Measurements from ENCODE around the gene ZNF417. TPM values are rescaled to one million over a fixed set of nuclear protein-coding genes. Genes with fewer than 3 reads are reported as not detected.
"Not testable (repeated sequence)": the region's sequence is repeated elsewhere in the genome, so short reads cannot be mapped to it uniquely, and the experiment has no call there.

Gene ZNF417
- 10.8 TPM for total RNA-seq
- long read RNA-seq, partial matches to known transcripts, result 0 of 4 reads
- long read RNA-seq, other reads (novel, unspliced or antisense), result 1 of 4 reads

GRCh38 chr19:57916168-57916995, at the start of gene ZNF417:
ZNF417 (minus strand) TSS chr19:57916592; CDS start chr19:57916411, 181 bp downstream.
- intact Hi-C loops (cut with DNase I), result not testable (repeated sequence)
- peak; percentile 92 for DNase-seq (ENCODE audit: low spot score)

- intact Hi-C loops (cut with DNase I), result no loop called here
- DNase-seq (ENCODE audit: low spot score), result no peak
Observed at GRCh38 chr19:57964761-57965160, 48.4 kb upstream of the ZNF417 start.

GRCh38 chr19:57961785-57962184, 45.4 kb upstream of the ZNF417 start:
- intact Hi-C loops (cut with DNase I), result no loop called here
- no peak for DNase-seq (ENCODE audit: low spot score)

GRCh38 chr19:57954996-57955395, 38.6 kb upstream of the ZNF417 start:
- DNase-seq (ENCODE audit: low spot score), result no peak
- intact Hi-C loops (cut with DNase I), result no loop called here

GRCh38 chr19:57949702-57950101, 33.3 kb upstream of the ZNF417 start:
- DNase-seq (ENCODE audit: low spot score), result no peak
- intact Hi-C loops (cut with DNase I), result loop anchor here (5.0 kb wide), 3 partner anchors 53 to 337 kb away; partner anchors contain the start of genes ZNF134, ZNF135 and ZNF606

DNA sequence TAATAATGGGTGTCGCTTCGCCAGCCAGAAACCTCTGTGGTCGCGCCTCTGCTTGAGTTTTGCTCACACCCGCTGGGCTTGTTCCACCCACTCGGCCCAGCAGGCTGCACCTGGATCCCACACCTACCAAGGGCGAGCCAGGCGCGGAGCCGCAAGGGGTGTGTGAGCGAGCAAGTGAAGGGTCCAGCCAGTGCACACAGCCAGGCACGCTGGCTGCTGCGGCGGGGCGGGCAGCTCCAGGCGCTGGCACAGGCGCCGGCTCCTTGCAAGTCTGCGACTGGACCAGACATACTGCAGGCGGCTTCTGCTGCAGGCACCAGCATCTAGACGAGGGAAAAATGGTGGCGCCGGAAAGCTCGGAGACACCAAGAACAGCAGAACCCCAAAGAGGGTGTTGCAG, 32.9 kb upstream of the ZNF417 start:
- intact Hi-C loops (cut with DNase I), result loop anchor here (5.0 kb wide), 3 partner anchors 53 to 337 kb away; partner anchors contain the start of genes ZNF134, ZNF135 and ZNF606
- DNase-seq (ENCODE audit: low spot score), result no peak

DNA sequence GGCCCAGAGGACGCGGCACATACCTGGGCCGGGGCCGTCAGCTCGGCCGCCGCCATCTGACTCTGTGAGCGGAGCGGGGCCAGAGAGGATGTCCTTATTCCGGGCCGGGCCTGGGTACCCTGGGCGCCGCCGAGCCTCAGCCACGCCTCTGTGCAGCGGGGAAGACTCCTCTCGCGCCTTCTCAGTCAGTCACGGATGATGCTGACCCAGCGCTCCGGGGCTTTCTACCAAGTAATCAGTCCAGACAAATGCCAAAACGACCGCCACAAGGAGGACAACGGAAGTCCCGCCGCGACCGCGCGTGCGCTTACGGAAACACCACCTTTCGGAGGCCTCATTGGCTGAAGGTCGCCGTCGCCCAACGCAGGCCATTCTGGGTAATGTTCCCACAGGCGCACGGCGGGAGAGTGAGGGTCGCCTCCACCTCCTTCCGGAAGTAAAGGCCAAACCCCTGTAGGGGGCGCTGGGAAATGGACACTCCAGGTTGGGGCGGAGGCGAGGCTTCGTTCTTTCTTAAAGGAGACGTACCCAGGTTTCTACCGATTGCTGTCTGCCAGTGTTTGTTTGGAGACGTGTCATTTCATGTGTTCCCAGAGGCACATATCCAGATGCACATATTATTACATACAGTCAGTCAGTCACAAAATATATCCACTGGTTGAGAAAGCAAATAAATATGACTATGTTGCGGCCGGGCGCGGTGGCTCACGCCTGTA, 31.2 kb upstream of the ZNF417 start, which contains the start of gene ZNF256:
ZNF256 (minus strand) TSS at position 288 of the 716 bp plus-strand sequence; CDS start at position 56, 232 bp downstream.
- peak; percentile 97 for DNase-seq (ENCODE audit: low spot score)
- intact Hi-C loops (cut with DNase I), result loop anchor here (1.0 to 5.0 kb wide), 5 partner anchors 12 to 335 kb away; partner anchors contain the start of genes ZNF134, ZNF135, ZNF418 and ZNF606

GRCh38 chr19:57947088-57947418, 30.7 kb upstream of the ZNF417 start:
- intact Hi-C loops (cut with DNase I), result loop anchor here (1.0 to 5.0 kb wide), 5 partner anchors 12 to 335 kb away; partner anchors contain the start of genes ZNF134, ZNF135, ZNF418 and ZNF606
- DNase-seq (ENCODE audit: low spot score), result no peak

GRCh38 chr19:57946316-57946715, 29.9 kb upstream of the ZNF417 start:
- no peak for DNase-seq (ENCODE audit: low spot score)
- intact Hi-C loops (cut with DNase I), result loop anchor here (2.0 to 5.0 kb wide), 4 partner anchors 56 to 334 kb away; partner anchors contain the start of genes ZNF134, ZNF135 and ZNF606

DNA sequence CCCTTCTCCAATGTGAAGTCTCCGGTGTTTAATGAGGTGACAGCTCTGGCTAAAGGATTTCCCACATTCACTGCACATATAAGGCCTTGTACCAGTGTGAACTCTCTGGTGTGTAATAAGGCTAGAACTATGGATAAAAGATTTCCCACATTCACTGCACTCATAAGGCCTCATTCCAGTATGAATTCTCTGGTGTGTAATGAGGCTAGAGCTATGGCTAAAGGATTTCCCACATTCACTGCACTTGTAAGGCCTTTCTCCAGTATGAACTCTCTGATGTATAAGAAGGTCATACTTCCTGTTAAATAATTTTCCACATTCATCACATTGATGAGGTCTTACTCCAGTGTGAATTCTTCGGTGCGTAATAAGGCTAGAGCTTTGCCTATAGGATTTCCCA, 25.2 kb upstream of the ZNF417 start:
- intact Hi-C loops (cut with DNase I), result no loop called here
- no peak for DNase-seq (ENCODE audit: low spot score)

DNA sequence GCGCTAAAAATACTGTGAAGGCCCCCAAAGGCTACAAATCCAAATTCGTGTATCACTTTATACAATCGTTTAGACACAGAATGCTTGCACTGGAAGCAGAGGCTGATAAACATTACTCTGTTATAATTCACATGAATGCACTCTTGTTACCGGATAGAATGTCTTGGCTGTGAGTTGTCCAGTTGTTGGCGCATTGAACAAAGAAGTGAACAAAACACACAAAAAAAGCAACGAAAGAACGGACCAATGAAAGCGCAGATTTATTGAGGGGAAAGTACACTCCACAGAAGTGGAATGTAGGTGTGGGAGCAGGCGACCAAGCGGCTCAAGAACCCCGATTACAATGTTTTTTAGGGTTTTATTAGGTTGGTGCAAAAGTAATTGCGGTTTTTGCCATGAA, 19.3 kb upstream of the ZNF417 start:
- intact Hi-C loops (cut with DNase I), result loop anchor here (1.0 kb wide), 1 partner anchor 12 kb away; the partner anchor contains the start of gene ZNF256
- no peak for DNase-seq (ENCODE audit: low spot score)

DNA sequence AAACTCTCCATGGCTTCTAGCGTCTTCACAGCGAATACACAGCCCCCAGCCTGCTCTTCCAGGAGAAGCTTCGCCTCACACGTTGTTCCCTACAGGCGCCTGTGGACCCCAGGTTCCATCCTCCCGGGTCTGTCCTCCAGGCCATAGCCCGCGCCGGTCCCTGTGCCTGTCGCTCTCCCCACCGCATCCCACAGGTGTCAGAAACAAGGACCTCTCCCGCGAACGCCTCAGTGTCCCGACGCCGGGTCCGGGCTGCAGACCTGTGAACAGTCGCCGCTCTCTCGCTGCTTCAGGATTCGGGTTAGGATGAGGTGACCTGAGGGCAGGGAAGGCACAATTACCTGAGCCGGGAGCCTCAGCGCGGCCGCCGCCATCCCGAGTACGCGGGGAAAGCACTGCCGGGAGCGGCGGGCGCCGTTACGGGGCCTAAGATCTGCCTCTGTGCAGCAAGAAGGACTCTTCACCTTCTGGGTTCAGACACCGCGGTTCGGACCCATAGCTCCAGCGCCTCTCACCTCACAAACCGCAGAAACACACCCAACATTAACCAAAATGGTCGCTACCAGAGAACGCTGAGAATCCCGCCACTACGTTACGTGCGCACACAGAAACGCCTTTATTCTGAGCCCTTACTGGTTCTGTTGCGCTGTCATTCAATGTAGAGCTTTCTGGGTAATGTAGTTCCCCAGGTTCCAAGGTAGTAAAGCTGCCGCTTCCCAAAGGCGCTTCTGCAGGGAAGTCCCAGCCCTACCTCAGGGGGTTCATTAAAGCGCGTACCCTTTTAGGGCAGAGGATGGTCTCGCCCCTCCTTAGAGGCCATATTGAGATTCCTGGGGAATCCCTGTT, 18.7 kb upstream of the ZNF417 start, which contains the start of gene ZNF418:
ZNF418 (minus strand) TSS at position 583 of the 846 bp plus-strand sequence. CDS start 1,580 bp downstream, outside the sequence.
- DNase-seq (ENCODE audit: low spot score), result no peak
- intact Hi-C loops (cut with DNase I), result loop anchor here (1.0 kb wide), 1 partner anchor 12 kb away; the partner anchor contains the start of gene ZNF256

DNA sequence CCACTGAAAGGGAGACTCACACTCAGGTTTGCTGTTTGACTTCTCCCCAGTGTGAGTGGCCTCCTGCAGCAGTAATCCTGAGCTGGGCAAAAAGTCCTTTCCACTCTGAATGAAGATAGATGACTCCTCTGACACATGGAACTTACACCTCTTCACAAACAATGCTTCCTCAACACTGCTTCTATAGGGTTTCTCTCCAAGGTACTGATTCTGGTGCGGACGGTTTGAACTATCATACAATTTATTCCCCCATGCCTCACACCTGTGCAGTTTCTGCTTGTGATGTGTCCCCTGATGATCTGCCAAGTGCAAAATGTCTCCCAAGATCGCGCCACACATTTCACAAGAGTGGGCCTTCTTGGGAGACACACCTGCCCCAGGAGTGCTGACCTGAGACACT, 11.2 kb upstream of the ZNF417 start:
- intact Hi-C loops (cut with DNase I), result no loop called here
- DNase-seq (ENCODE audit: low spot score), result no peak

DNA sequence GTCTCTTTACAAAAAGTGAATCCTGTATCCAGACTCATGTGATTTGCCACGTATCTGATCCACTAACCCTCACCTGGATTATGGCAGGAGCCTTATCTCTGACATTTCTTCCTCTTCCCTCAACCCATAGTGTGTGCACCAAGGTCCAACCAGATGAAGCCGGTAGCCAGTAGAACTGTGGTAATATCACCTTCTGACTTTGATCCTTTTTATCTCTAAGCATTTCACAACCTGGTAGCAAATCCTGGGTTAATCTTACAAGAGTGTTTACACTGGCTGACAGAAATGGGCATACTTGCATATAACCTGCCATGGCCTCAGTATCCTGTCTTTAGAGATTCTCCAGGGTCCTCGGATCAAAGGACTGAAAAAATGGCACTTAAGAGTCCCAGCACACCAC, 1.9 kb downstream of the ZNF417 start:
- DNase-seq (ENCODE audit: low spot score), result no peak
- intact Hi-C loops (cut with DNase I), result no loop called here

DNA sequence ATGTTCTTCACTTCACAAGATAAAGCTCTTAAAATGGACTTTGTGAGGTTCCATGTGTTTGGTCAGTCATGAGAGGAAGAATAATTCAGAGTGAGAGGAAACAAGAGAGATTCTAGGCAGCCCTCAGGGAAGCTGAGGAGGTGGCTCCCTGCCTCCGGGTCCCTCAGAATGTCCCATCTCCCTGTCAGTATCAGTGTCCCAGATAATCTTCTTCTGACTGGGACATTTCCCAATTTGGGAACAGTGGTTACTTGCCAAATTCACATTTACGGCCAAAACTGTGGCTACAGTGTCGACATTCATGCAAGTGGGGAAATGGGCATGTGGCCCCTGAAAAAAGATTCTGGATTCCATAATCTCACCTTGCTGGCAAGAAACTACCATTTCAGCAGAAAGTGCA, 9.0 kb downstream of the ZNF417 start:
- intact Hi-C loops (cut with DNase I), result no loop called here
- DNase-seq (ENCODE audit: low spot score), result no peak

- no peak for DNase-seq (ENCODE audit: low spot score)
- intact Hi-C loops (cut with DNase I), result no loop called here
Observed at GRCh38 chr19:57905258-57905657, 11.1 kb downstream of the ZNF417 start.

DNA sequence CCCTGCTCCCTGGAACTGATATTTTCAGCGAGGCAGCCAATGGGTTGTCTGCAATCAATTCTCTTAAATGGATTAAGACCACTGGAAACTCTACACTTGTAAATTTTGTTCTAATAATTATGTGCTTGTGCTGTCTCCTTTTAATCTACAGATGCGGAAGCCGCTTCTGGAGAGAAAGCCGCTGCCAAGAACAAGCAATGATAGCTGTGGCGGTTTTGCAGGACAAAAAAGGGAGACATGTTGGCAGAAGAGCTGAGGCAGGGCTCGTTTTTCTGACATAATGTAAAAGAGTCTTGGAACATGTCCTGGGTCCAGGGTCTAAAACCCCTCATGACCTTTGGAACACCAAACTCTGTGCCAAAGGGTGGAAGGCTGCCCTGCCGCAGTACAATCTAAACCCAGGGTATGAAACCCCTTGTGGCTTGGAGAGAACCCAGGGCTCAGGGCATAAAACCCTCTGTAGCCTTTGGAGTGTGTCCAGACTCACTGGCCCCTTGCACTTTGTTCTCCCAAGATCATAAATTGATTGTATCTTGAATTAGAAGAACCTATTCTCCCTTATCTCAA, 12.7 kb downstream of the ZNF417 start:
- intact Hi-C loops (cut with DNase I), result no loop called here

GRCh38 chr19:57900311-57900710, 16.1 kb downstream of the ZNF417 start:
- DNase-seq (ENCODE audit: low spot score), result no peak

More for the DNA sequence above, 12.7 kb downstream of the ZNF417 start:
- no peak for DNase-seq (ENCODE audit: low spot score)

DNA sequence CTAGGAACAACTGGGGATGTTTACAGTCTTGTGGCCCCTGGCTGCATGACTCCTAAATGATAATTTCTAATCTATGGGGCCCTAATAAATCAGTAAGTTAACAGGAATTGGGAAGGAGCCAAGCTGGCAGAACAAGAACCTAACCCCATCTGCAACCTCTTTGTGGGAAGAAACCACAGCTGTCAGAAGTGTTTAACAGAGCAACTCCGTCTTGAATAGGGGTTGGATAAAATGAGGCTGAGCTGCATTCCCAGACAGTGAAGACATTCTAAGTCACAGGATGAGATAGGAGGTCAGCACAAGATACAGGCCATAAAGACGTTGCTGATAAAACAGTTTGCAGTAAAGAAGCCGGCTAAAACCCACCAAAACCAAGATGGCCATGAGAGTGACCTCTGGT, 25.7 kb downstream of the ZNF417 start:
- DNase-seq (ENCODE audit: low spot score); intact Hi-C loops (cut with DNase I): not testable (repeated sequence)

More at GRCh38 chr19:57900311-57900710, 16.1 kb downstream of the ZNF417 start:
- intact Hi-C loops (cut with DNase I), result no loop called here
